ENCODE results near the gene DBNL.

The DBNL gene

DNA sequence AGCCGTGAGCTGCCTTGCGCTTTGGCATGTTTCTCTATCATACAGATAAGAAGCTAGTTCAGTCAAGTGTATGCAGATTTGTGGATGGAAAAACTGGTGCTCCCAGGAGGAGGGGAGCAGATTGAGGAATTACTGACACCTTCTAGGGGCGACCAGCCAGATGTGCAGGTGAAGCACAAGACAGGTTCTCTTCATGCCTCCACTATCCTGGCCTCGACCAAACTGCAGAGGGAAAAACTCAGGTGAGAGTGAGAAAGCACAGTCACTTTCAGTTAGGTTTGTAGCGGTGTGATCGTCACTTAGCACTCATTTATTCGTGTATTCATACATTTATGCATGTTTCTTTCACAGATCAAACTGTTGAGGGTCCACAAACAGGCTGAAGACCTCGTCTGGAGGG is 600 bp upstream of the DBNL start:
- no peak for DNase-seq (ENCODE audit: low read depth)

DNA sequence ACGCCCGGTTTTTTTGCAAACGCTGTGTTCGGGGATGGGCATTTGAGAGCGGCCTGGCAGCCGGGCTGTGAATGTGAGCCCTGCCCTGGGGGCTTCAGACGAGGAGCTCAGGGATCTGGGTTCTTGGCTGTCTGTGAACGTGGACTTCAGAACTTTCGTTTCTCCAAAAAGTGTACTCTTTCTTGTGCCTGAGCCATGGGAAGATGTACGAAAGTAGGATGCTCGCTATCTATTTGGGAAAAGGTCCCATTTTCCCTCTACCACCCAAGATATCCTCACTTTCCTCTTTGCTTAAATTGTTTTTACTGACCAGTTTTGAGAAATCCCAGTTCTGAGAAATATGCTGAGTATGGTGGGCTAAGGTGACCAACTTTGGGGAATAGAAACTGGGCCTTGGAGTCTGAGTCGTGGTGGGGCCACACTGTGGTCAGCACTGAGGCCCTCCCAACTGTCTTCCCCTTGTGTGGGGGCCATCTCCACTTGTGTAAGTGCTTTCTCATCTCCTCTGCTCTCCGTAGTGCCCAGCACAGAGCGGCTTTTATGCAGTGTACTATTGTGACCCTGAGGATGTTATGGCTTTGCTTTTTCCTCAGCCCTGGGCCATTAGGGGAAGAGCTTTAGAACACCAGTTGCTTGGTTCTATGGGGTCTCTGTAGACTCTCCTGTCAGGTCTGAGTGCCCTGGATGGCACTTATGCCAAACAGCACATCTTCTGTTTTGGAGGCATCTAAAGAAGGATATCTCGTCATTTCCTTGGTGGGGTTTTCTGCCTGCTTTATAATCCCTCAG is 918 bp downstream of the DBNL start:
- no peak for DNase-seq (ENCODE audit: low read depth)

DNA sequence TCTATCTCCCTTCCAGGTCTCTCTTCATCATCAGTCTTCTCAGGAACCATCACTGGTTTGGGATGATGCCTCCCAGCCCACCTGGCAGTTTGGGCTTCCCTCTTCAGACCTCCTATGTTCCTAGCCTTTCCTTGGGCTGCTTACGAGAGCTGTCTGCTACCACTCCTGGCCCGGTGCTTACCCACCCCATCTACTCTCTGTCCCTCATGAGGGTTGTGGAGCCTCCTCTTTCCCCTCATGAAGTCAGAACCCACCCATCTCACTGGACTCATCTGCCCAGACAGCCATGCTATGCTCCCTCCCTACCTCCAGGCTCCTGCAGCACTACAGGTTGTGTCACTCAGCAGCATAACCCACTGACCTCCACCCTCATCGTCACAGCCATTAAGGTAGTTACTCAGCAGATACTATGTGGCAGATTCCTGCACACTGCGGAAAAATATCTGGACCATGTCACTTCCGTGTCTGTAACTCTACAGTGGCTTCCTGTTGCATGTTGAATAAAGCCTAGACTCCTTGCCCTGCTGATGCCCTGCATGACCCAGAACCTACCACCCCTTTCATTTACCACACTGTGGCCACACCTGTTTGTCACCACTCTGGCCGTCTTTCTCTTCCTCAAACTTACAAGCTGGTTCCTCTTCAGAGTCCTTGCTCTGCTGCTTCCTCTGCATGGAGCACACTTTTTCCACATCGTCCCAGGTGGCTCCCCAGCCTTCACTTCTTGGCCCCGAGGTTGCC is 2.0 kb downstream of the DBNL start:
- no peak for DNase-seq (ENCODE audit: low read depth)

DNA sequence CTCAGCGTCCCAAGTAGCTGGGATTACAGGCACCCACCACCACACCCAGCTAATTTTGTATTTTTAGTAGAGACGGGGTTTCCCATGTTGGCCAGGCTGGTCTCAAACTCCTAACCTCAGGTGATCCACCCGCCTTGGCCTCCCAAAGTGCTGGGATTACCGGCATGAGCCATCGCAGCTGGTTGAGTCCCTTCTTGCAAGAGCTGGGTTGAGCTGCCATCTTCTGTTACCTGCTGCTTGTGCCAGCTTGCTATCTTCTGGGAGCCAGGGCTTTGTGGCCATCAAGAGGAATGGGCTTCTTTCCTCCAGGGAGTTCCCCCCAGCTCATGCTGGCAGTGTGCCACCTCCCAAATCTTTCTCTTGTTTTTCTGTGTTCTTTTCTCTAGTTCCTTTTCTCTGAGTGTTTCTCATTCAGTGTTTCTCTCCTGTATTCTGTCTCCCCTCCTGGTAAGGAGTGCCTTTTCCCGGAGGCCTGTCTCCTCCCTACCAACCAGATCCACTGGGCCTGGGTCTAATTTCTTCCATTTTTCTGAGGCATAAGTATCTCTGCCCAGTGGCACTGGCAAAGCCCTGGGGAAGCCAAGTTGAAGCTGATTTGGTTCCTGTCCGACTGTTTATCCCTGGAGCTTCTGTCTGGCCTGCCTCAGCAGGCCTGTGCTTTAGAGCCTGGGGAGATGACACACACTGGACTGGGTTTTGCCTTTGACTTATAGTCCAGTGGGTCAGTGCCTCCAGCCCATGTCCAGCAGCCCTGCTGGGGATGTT is 3.7 kb downstream of the DBNL start:
- no peak for DNase-seq (ENCODE audit: low read depth)

DNA sequence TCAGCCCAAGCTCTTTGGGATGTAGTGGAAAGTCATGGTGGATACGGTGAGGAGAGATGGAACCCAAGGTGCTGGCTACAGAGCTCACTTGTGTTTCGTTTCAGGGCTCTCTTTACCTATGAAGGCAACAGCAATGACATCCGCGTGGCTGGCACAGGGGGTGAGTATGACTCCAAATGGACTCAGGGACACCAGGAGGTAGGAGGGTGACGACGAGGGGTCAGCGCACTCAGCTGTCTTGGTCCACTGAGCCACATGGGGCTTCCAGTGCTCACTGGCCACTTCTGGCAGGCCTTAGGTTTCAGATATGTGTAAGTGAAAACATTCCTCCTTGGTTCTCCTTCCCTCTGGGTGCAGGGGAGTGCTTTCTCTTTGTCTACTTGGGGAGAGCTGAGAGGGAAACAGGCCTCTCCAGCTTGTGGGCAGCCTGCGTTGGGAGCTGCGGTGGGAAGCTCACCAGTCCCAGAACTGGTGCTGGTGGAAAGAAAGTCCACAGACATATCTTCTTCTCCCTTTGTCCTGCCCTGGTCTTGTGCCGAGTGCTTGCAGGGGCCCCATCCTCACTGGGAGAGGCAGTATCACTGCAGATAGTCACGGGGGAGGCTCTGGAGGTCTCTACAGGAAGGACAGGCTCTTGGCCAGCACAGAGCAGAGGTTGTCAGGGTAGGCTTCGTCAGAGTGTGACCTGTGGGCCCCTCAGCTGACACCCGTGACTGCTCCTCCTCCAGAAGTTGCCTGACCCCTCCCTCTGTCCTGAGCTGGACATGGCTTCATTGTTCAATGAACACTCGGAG is 5.8 kb downstream of the DBNL start:
- DNase-seq (ENCODE audit: low read depth) = no peak

DNA sequence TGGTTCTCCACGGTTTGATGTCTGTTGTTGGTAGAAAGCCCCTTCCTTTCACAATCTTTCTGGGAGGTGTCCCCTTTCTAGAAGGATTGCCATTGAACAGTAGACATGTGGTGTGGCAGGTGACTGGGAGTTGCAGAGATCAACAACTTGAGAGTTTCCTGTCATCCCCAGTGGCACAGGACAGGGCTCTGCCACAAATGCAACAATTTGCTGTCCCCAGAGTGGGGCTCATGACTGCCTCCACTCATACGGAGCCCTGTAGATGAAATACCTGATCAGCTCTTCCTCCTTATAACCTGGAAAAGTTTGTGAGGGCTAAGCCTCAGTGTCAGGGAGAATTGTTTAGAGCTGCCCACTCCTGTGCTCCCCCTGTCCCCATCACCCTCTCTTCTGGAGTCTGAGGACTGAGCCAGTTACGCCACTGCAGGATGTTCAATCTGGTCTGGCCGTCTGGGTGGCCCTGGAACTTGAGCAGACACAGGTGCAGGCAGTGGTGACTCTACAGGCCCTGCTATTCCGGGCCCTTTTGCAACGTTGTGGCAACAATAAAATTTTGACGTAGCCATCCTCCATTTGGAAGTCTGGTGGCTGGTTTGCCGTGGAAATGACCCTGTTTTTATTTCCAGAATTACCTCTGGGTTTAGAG is 6.5 kb downstream of the DBNL start:
- no peak for DNase-seq (ENCODE audit: low read depth)

DNA sequence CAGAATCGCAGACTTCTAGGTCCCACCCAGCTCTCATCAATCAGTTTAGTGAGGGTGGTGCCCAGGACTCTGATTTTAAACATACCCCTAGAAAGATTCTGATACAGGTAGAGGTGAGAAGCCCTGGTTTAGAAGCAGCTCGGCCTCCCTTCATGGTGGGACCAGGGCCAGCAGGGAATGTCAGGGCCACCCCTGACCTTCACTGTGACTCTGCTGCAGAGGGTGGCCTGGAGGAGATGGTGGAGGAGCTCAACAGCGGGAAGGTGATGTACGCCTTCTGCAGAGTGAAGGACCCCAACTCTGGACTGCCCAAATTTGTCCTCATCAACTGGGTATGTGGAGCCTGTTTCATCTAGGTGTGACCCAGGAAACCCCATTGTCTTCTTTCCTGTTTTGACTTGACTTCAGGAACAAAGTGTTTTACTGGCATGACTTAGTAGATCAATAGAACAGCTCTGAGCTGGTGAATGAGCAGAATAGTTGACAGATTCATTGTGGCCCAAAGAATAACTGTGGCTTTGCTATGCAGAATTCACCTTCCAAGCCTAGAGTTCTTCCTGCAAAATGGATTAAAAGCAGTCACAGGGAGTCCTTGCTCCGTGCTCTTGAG is 7.2 kb downstream of the DBNL start:
- DNase-seq (ENCODE audit: low read depth) = no peak

DNA sequence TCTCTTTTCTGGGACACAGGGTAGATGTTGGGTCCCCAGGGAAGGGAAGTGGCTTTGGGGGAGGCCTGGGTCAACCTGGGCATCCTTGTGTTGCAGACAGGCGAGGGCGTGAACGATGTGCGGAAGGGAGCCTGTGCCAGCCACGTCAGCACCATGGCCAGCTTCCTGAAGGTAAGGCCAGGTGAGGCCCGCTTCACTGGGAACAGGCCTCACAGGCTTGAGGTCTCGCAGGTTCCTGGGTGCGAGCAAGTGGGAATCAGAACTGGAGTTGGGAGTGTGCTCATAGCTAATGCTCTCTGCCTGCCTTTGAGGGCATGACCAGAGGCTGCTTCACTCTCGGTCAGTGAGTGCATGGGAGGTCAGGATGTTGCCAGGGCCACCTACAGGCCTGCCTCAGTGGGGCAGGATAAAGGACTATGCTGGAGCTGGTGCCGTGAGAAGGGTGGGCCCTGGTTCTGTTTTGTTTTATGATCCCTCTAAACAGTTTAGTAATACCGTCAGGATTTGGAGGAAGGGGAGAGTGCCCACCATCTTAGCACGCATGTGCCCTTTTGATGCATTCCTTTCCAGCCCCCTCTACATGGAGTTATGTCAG is 8.4 kb downstream of the DBNL start:
- DNase-seq (ENCODE audit: low read depth) = no peak

DNA sequence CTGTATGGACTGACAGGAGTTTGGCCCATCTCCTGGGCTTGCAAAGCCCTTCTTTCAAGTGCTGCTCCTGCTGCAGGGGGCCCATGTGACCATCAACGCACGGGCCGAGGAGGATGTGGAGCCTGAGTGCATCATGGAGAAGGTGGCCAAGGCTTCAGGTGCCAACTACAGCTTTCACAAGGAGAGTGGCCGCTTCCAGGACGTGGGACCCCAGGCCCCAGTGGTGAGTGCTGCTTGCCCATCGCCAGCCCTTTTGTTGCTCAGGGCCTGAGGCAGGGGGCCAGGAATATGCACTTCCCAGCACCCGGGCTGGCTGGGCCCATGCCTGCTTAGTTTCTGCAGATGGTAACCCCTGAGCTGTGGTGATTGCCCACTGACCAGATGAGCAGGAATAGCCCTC is 12.2 kb downstream of the DBNL start:
- DNase-seq (ENCODE audit: low read depth) = no peak

DNA sequence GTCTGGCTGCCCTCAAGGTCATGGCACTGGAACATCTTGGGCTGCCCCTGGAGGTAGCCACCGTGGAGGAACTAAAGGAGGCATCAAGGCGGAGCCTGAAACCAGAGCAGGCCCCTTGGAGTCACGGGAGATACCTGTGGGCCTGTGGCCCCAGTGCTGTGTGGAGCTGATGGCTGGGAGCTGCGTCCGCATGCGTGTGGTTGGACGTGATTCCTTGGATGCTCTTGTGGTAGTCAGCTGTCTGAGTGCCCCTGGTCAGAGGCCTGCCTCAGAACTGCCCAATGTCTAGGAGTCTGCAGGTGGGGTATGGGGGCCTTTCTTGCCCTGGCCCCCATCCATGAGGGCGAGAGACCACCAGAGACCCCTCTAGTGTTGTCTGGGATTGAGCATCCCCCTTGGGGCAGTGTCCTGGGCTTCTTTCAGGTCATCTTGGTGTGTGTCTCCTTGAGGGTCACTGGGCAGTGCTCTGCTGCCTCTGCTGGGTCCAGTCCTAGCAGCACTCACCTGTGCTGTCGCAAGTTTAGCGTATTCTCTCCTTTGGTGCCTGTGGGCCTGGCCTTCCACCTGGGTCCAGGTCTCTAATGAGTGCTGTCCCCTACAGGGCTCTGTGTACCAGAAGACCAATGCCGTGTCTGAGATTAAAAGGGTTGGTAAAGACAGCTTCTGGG is 12.8 kb downstream of the DBNL start:
- DNase-seq (ENCODE audit: low read depth) = no peak

DNA sequence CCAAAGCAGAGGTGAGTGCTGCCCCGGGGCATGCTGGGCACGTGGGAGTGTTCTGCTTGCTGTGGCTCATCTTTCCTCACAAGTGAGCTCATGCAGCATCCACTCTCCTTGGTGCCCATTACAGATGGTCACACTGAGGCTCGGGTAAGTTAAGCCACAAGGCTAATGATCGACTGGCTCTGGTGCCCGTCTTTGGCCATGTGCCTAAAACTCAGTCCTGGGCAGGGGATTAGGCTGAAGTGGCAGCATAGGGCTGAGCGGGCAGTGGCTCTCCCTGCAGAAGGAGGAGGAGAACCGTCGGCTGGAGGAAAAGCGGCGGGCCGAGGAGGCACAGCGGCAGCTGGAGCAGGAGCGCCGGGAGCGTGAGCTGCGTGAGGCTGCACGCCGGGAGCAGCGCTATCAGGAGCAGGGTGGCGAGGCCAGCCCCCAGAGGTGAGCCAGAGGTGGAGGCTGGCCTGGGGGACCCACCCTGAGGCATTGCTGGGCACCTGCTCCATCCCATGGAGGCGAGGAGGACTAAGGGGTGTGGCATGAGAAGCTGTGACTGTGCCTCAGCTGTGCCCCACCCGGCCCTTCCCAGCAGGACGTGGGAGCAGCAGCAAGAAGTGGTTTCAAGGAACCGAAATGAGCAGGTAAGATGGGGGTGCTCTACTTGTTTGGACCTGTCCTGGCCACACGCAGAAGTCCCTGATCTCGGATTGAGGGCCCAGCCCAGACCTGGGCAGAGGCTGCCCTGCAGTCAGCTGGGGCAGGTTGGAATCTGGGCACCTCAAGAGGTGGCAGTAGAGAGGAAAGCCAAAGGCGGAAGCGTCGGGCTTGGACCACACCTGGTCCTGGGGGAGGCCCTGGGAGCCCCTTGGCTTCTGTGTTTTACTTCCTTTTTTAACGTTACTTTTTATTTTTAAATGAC is 13.6 kb downstream of the DBNL start:
- DNase-seq (ENCODE audit: low read depth) = no peak

DNA sequence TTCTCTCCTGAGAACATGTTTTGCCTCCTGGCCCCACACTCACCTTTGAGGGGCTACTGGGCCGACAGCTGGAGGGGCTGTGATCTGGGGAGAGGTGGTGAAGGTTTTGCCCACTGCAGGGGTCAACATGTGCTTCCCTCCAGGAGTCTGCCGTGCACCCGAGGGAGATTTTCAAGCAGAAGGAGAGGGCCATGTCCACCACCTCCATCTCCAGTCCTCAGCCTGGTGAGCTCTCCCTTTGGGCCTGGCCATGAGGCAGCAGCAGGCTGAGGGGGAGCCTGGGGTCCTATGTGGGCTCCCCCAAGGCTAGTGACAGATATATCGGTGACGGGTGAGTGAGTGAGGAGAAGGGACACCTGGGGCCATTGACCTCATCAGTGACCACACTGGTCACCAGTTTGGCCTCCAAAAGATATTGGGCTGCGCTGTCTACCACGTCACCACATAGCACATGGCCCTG is 14.3 kb downstream of the DBNL start:
- no peak for DNase-seq (ENCODE audit: low read depth)

DNA sequence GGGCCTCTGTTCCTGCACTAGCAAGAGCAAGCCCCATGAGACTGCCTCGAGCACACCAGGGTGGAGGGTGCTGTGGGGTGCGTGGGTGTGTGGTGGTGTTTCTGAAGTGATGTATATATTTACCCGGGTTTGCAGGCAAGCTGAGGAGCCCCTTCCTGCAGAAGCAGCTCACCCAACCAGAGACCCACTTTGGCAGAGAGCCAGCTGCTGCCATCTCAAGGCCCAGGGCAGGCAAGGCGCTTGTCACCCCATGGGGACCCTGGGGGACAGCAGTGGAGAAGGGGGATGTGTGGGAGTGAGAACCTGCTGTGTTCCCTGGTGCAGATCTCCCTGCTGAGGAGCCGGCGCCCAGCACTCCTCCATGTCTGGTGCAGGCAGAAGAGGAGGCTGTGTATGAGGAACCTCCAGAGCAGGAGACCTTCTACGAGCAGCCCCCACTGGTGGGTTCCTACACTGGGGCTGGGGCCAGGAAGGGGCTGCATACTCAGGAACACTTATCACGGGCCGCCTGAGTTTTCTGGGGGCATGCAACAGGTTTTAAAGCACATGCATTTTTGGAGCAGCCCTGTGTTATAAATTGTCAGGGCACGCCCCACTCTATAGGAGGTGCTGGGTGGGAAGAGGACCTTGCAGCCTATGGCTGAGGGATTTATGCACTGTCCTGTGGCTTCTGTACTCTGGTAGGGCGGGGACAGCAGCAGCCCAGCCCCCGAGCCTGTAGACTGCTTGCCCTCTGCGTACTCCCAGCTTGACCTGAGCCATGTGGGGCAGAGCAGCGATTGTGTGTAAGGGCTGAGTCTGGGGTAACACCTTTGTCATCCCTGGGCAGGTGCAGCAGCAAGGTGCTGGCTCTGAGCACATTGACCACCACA is 15.0 kb downstream of the DBNL start:
- no peak for DNase-seq (ENCODE audit: low read depth)

DNA sequence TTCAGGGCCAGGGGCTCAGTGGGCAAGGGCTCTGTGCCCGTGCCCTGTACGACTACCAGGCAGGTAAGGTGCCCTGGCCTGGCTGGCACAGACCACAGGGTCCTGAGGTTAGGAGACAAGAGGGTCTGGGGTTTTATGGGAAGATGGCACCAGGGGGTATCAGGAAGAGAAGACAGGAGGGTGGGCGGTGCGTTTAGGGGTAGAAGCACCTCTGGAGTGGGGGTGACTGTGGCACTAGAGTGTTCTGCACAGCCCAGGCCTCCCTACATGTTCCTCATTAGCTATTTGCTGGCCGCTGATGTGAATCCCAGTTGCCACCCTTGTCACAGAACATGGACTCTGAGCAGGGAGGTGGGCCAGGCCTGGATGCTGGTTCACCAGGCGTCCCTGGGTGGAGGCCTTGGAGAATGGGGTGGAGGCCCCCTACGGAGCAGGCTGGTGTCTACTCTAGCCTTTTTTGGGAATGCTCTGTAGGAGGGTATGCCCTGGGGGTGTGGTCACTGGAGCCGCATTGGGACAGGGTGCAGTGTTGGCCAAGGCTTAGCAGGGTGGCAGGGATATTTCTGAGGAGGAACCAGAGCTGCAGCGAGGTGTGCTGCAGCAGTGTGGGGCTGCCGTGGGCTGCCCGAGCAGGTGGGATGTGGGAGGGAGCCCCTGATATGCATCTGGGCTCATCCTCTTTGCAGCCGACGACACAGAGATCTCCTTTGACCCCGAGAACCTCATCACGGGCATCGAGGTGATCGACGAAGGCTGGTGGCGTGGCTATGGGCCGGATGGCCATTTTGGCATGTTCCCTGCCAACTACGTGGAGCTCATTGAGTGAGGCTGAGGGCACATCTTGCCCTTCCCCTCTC is 15.8 kb downstream of the DBNL start:
- no peak for DNase-seq (ENCODE audit: low read depth)

DNA sequence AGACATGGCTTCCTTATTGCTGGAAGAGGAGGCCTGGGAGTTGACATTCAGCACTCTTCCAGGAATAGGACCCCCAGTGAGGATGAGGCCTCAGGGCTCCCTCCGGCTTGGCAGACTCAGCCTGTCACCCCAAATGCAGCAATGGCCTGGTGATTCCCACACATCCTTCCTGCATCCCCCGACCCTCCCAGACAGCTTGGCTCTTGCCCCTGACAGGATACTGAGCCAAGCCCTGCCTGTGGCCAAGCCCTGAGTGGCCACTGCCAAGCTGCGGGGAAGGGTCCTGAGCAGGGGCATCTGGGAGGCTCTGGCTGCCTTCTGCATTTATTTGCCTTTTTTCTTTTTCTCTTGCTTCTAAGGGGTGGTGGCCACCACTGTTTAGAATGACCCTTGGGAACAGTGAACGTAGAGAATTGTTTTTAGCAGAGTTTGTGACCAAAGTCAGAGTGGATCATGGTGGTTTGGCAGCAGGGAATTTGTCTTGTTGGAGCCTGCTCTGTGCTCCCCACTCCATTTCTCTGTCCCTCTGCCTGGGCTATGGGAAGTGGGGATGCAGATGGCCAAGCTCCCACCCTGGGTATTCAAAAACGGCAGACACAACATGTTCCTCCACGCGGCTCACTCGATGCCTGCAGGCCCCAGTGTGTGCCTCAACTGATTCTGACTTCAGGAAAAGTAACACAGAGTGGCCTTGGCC is 16.6 kb downstream of the DBNL start:
- no peak for DNase-seq (ENCODE audit: low read depth)

DNA sequence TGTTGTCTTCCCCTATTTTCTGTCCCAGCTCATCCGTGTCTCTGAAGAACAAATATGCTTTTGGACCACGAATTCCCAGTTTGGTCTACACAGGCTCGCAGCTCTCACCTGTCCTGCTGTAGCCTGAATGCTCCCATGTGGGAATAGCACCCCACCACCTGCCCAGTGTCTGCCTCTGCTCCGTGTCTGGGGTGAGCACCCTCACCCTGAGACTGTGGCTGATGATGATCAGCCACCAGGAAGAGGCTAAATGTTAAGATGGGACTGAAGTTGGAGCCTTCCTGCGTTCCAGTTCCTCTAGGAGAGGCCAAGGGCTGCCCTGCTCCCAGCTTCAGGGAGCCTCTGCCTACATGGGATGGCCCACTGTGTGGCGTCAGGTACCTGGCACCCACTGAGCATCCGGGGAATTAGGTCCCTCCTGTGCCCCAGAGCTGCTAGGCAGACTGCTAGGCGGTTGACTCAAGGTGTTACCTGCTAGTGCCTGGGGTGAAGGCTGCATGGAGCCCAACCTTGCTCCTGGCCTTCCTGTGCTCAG is 17.2 kb downstream of the DBNL start:
- DNase-seq (ENCODE audit: low read depth) = no peak
